SK-N-MC (cell line): ENCODE results near the gene LTBP1.

Experiments
- EZH2 ChIP-seq: fragments of 200-600 bp; sonication (generic); IDR thresholded peaks from one replicate; pipeline ENCODE4 v1.6.1; 2017; ENCODE audit warnings: antibody characterized with exemption
- FOXP2 ChIP-seq: optimal IDR thresholded peaks from 2 replicates; pipeline ENCODE3; 2011; ENCODE audit warnings: mild to moderate bottlenecking, moderate library complexity; ENCODE audit not compliant: insufficient read depth; ENCODE audit errors: extremely low read length, control extremely low read depth
- POLR2AphosphoS5 ChIP-seq: IDR thresholded peaks from 2 replicates; pipeline ENCODE4 v1.6.1; 2012; ENCODE audit warnings: mild to moderate bottlenecking, low read depth, low read length, borderline replicate concordance

- no peak for TF ChIP-seq EZH2
- TF ChIP-seq POLR2AphosphoS5, result no peak
- no peak for TF ChIP-seq FOXP2
Observed at GRCh38 chr2:33212151-33212550, 265.4 kb downstream of the LTBP1 start.
